HepG2 (cell line): ENCODE results near the gene LILRB5. TPM values are rescaled to one million over a fixed set of nuclear protein-coding genes. Genes with fewer than 3 reads are reported as not detected.

Experiments used
- AKAP8 ChIP-seq: sonication (generic); formaldehyde crosslinking; IDR thresholded peaks from 2 replicates; pipeline ENCODE4 v1.5.1; 2020; ENCODE audit warnings: mild to moderate bottlenecking, missing genetic modification reagents
- CENPT ChIP-seq: sonication (generic); formaldehyde crosslinking; IDR thresholded peaks from 2 replicates; pipeline ENCODE4 v1.8.0; 2022; ENCODE audit warnings: low read depth, mild to moderate bottlenecking, moderate library complexity, missing genetic modification reagents
- CHCHD3 ChIP-seq: sonication (generic); formaldehyde crosslinking; IDR thresholded peaks from 2 replicates; pipeline ENCODE4 v1.8.0; 2022; ENCODE audit warnings: mild to moderate bottlenecking, missing genetic modification reagents, moderate library complexity
- FOSL1 ChIP-seq: sonication (generic); formaldehyde crosslinking; IDR thresholded peaks from 2 replicates; pipeline ENCODE4 v1.9.0; 2021; ENCODE audit warnings: missing genetic modification reagents, borderline replicate concordance
- HHEX ChIP-seq: IDR thresholded peaks from 2 replicates; pipeline ENCODE4 v1.6.1; 2016; ENCODE audit warnings: control low read depth
- IRF9 ChIP-seq: sonication (generic); formaldehyde crosslinking; IDR thresholded peaks from 2 replicates; pipeline ENCODE4 v1.8.0; 2022; ENCODE audit warnings: missing genetic modification reagents, mild to moderate bottlenecking, borderline replicate concordance
- KLF15 ChIP-seq: sonication (generic); formaldehyde crosslinking; IDR thresholded peaks from 2 replicates; pipeline ENCODE4 v1.8.1; 2023; ENCODE audit warnings: borderline replicate concordance, mild to moderate bottlenecking, inconsistent platforms, missing genetic modification reagents, mixed read lengths
- KLF6 ChIP-seq: IDR thresholded peaks from 2 replicates; pipeline ENCODE4 v1.8.0; 2016; ENCODE audit warnings: missing biosample characterization, missing genetic modification reagents
- MAFG ChIP-seq: sonication (generic); formaldehyde crosslinking; IDR thresholded peaks from 2 replicates; pipeline ENCODE4 v1.5.1; 2020; ENCODE audit warnings: mild to moderate bottlenecking, missing genetic modification reagents
- MTA1 ChIP-seq: sonication (generic); formaldehyde crosslinking; IDR thresholded peaks from 2 replicates; pipeline ENCODE4 v1.4.0; 2020; ENCODE audit warnings: missing genetic modification reagents, mild to moderate bottlenecking, borderline replicate concordance
- NCOR1 ChIP-seq: fragments of 200-600 bp; sonication (generic); IDR thresholded peaks from 2 replicates; pipeline ENCODE4 v1.7.0; 2017; ENCODE audit warnings: antibody characterized with exemption, low read length, borderline replicate concordance
- SMAD3 ChIP-seq: sonication (generic); formaldehyde crosslinking; IDR thresholded peaks from 2 replicates; pipeline ENCODE4 v1.4.0; 2020; ENCODE audit warnings: missing genetic modification reagents
- SMC3 ChIP-seq: IDR thresholded peaks from 2 replicates; pipeline ENCODE4 v1.6.1; 2011; ENCODE audit warnings: low read length, improper control_type of control experiment
- SP2 ChIP-seq: sonication (generic); formaldehyde crosslinking; IDR thresholded peaks from 2 replicates; pipeline ENCODE4 v1.5.1; 2020; ENCODE audit warnings: mild to moderate bottlenecking, missing genetic modification reagents
- TBX3 ChIP-seq: fragments of 450-650 bp; IDR thresholded peaks from 2 replicates; pipeline ENCODE4 v1.6.1; 2017; ENCODE audit warnings: antibody characterized with exemption, mild to moderate bottlenecking, inconsistent platforms, borderline replicate concordance
- TGIF2 ChIP-seq: IDR thresholded peaks from 2 replicates; pipeline ENCODE4 v1.6.1; 2016; ENCODE audit warnings: control low read depth, missing compliant biosample characterization
- YEATS2 ChIP-seq: sonication (generic); formaldehyde crosslinking; IDR thresholded peaks from 2 replicates; pipeline ENCODE4 v1.4.0; 2020; ENCODE audit warnings: missing genetic modification reagents, borderline replicate concordance
- ZBTB33 ChIP-seq: sonication (generic); formaldehyde crosslinking; IDR thresholded peaks from 2 replicates; pipeline ENCODE4 v1.4.0; 2020; ENCODE audit warnings: missing genetic modification reagents
- ZFP41 ChIP-seq: sonication (generic); formaldehyde crosslinking; IDR thresholded peaks from 2 replicates; pipeline ENCODE4 v1.4.0; 2020; ENCODE audit warnings: mild to moderate bottlenecking, missing genetic modification reagents, borderline replicate concordance
- ZFP91 ChIP-seq: sonication (generic); formaldehyde crosslinking; IDR thresholded peaks from 2 replicates; pipeline ENCODE4 v1.9.0; 2022; ENCODE audit warnings: missing genetic modification reagents, mild to moderate bottlenecking, borderline replicate concordance
- ZMYM4 ChIP-seq: sonication (generic); formaldehyde crosslinking; IDR thresholded peaks from 2 replicates; pipeline ENCODE4 v1.8.1; 2023; ENCODE audit warnings: mild to moderate bottlenecking, missing genetic modification reagents
- ZNF143 ChIP-seq: sonication (generic); formaldehyde crosslinking; IDR thresholded peaks from 2 replicates; pipeline ENCODE4 v1.4.0; 2020; ENCODE audit warnings: missing genetic modification reagents
- ZNF235 ChIP-seq: sonication (generic); formaldehyde crosslinking; IDR thresholded peaks from 2 replicates; pipeline ENCODE4 v1.8.1; 2023; ENCODE audit warnings: mild to moderate bottlenecking, missing genetic modification reagents, borderline replicate concordance
- ZNF432 ChIP-seq: sonication (generic); formaldehyde crosslinking; IDR thresholded peaks from 2 replicates; pipeline ENCODE4 v1.5.0; 2020; ENCODE audit warnings: missing genetic modification reagents, mild to moderate bottlenecking, borderline replicate concordance
- ZNF557 ChIP-seq: sonication (generic); formaldehyde crosslinking; IDR thresholded peaks from 2 replicates; pipeline ENCODE4 v1.4.0; 2020; ENCODE audit warnings: missing genetic modification reagents
- ZNF660 ChIP-seq: sonication (generic); formaldehyde crosslinking; IDR thresholded peaks from 2 replicates; pipeline ENCODE4 v1.5.1; 2020; ENCODE audit warnings: mild to moderate bottlenecking, low read depth, missing genetic modification reagents, borderline replicate concordance
- ZNF772 ChIP-seq: sonication (generic); formaldehyde crosslinking; IDR thresholded peaks from 2 replicates; pipeline ENCODE4 v1.5.0; 2020; ENCODE audit warnings: mild to moderate bottlenecking, missing genetic modification reagents
- polyA plus RNA-seq, 8 experiments: library from polyadenylated mRNA; depleted of rRNA in 3 of 8; stranded (reverse) in 7 of 8; unstranded in 1 of 8; fragments of >200 nt; fragmentation: Illumina TruSeq in 4 of 8; extraction: Trizol in 4 of 8; gene quantifications; 2 replicates each; pipeline versions ENCODE4 v1.2.1 to v1.2.3, GENCODE V29; 2011 to 2016; ENCODE audit warnings: low read depth in 4 of 8, missing spikeins in 1 of 8, mixed read lengths in 1 of 8; ENCODE audit not compliant: insufficient read depth in 1 of 8
- total RNA-seq, 5 experiments: library from RNA; depleted of rRNA; stranded (reverse); fragments of >200 nt; fragmentation: Illumina TruSeq; extraction: Trizol; gene quantifications; 2 replicates each; pipeline ENCODE4 v1.2.3, GENCODE V29; 2016; ENCODE audit warnings: low read depth in 1 of 5

Gene LILRB5
- total and polyA plus RNA-seq, 2 of the 13 experiments (the other 11 are each of a cell fraction or from before 2014, with no cell fraction given) = not detected

GRCh38 chr19:54209811-54210494, 47.1 kb downstream of the LILRB5 start (continued):
- no peak for TF ChIP-seq ZNF143 (CRISPR knock-in tag)
- TF ChIP-seq TGIF2 (CRISPR knock-in tag) = peak; percentile 62; the same call in 1 of the 2 replicates
- TF ChIP-seq YEATS2 = peak; percentile 47; the same call in 1 of the 2 replicates
- TF ChIP-seq ZMYM4 = no peak
- no peak for TF ChIP-seq CENPT (CRISPR knock-in tag)
- TF ChIP-seq CHCHD3 = no peak
- TF ChIP-seq SP2 = no peak
- TF ChIP-seq ZBTB33 = peak; percentile 35; the same call in 1 of the 2 replicates
- TF ChIP-seq SMAD3 (CRISPR knock-in tag) = peak; percentile 62; the same call in 1 of the 2 replicates
- TF ChIP-seq MTA1 (CRISPR knock-in tag) = 0 out of 2 replicates have a peak, but pooled peaks have one; percentile 3
- TF ChIP-seq KLF6 (CRISPR knock-in tag) = no peak
- TF ChIP-seq ZFP41 (CRISPR knock-in tag) = no peak
- TF ChIP-seq ZNF772 (CRISPR knock-in tag) = no peak
- no peak for TF ChIP-seq MAFG (CRISPR knock-in tag)
- no peak for TF ChIP-seq AKAP8 (CRISPR knock-in tag)
- TF ChIP-seq TBX3 = no peak
- no peak for TF ChIP-seq HHEX (CRISPR knock-in tag)
- no peak; the same call in 1 of the 2 replicates for TF ChIP-seq ZFP91 (CRISPR knock-in tag)
- TF ChIP-seq ZNF235 = no peak
- 0 out of 2 replicates have a peak, but pooled peaks have one; percentile 16 for TF ChIP-seq IRF9 (CRISPR knock-in tag)
- TF ChIP-seq ZNF557 (CRISPR knock-in tag) = no peak
- TF ChIP-seq ZNF660 = no peak
- TF ChIP-seq SMC3 = no peak
- no peak for TF ChIP-seq ZNF432 (CRISPR knock-in tag)
- TF ChIP-seq NCOR1 = no peak
- no peak for TF ChIP-seq FOSL1
- no peak for TF ChIP-seq KLF15
